ENCODE results near the gene PHLDB2.

Gene PHLDB2

DNA sequence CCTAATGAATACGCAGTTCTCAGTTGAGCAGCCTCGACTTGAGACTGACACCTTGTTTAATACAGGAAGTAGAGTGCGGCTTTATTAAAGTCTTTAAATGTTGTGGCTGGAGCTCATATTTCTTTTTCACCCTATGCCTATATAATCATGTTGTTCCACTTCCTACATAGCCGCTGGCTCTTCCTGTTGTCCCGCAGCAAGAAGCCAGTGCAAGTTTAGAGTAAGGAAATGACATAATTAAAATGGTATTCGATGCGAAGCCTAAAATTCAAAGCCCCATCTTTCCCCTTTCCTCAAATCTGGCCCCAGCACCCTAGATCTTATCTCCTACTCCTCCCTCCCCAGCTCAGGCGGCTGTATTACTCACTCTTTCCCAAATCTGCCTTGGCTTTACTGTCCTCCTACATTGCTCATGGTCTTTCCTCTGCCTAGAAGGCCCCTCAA is 7.5 kb upstream of the PHLDB2 start:
- peak; percentile 36 for DNase-seq (ENCODE audit: low read depth)

DNA sequence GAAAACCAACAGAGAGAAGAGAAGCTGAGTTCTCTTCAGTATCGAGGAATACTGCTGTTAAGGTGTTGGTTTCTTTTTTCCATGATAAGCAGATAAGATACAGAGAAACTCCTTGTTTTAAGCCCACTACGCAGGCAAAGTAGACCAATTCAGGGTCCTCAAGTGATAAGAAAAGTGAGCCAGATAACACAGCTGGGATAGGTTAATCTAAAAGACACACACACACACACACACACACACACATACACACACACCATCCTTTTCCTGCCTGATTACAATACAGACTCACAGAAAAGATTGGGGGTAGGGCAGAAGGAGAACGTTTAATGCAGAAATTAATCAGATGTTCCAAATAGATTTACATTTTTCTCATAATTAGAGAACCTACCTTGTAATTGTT is 6.5 kb upstream of the PHLDB2 start:
- no peak for DNase-seq (ENCODE audit: low read depth)

DNA sequence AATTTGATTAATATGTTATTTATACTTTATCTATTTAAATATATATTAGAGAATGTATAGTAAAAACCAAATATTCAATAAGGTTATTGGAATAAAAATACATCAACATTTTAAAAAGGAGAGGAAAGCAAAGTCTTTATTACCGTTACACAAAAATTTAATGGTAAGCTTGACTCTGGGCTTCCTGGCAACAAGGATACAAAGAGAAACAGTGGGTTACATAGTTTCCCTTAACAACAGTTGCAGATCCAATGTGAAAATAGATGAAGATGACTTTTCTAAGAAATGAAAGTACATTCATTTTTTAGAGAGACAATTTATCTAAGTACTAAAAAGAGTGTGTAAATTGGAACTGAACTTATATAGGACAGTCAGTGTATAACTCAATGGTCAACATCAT is 6.0 kb upstream of the PHLDB2 start:
- DNase-seq (ENCODE audit: low read depth), result peak; percentile 9

DNA sequence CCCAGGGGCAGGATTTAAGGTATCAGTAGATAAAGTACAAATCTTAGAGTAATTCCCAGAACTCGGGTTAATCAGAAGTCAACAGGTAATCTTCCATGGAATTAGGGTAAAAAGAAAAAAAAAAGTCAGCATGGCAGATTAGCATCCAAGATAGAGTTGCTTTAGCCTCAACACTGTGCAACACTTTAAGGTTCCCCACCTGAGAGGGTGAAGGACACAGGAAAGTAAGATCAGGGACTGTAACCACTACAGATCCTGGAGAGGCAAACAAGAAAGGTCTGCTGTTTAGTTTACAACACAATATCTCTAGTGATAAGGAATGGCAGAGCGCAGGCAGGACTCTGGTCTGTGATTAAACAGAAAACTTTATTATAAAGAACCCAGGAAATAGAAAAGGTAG is 4.1 kb upstream of the PHLDB2 start:
- no peak for DNase-seq (ENCODE audit: low read depth)

DNA sequence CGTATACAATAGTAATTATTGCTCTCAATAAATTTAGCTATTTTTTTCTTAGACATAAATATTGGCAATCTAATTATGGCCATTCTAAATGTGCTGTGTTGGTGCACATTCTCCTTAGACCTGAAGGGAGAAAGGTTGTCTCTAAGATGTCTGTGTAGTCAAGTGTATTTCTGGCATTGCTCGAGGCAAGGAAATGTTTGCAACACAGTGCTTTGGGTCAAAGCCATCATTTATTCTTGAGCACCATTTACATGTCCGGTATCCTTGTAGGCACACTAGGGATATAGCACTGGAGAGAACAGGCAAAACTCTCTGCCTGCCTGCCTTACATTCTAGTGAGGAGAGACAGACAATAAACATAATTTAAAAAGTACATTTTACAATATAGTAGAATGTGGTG is 2.6 kb upstream of the PHLDB2 start:
- no peak for DNase-seq (ENCODE audit: low read depth)

DNA sequence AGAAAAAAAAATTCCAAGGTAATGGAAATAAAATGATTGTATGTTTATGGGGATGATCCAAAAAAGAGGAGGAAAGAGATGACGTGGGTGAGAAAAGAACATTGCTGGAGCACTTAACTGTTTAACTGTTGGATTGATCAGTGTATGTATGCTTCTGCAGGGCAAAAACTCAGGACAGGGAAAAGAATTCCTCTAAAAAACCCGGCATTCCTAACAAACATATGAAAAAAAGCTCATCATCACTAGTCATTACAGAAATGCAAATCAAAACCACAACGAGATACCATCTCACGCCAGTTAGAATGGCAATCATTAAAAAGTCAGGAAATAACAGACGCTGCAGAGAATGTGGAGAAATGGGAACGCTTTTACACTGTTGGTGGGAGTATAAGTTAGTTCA is 1.6 kb upstream of the PHLDB2 start:
- DNase-seq (ENCODE audit: low read depth), result no peak

DNA sequence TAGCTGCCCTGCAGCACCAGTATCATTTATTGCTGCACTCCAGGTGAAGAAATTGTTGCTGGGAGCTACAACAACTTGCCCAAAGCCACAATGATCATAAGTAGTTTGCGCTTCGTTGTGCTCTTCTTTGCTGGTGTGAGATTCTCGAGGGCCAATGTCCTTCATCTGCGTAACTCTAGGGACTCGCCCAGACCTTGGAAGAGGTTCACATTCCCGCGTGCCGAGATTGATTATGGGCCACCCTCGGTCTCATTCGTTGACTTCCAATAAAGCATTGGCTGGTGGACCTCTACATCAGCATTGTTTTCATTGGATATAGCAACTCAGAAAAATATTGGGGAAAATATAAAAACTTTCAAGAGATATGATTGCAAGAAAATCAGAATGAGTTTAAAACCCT is 423 bp upstream of the PHLDB2 start:
- DNase-seq (ENCODE audit: low read depth), result no peak

DNA sequence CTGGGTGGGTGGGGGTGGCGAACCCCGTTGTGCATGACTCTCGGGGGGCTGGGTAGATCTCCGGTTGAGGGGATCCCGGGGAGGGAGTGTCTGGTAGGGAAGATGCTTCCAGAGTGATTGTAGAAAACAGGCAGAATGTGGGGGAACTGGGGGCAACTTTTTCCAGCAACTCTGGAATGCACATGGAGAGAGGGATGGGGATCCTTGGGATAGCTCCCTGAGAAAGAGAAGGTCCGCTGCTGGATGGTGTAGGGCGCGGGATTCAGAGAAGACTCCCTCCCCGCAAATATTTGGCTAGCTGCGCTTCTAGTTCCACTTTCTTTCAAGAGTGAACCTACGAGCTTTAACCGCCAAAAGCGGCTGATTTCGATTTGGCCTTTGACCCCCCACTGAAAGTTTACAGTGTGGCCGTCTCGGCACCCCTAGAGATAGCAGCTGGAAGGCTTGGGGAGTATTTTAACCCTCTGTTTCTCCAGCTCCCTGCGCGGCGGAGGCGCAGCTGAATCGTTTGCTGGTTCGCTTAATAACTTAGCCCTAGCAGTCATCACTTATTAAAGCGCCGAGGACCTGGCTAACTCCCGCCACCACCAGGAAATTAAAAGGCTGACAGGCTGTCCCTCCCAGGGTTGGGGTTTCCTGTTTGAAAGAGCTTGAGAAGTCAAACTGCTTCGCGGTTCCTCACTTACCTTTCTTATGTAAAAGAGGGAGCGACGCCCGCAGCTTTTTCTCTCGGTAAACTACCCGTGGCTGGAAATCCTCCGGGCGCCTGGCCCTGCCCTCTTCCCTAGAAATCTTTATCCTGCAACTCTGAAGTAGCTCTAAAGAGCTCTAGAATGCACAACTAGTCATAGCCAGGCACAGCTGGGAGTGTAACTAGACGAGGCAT is 1.2 kb downstream of the PHLDB2 start:
- DNase-seq (ENCODE audit: low read depth), result peak; percentile 83

DNA sequence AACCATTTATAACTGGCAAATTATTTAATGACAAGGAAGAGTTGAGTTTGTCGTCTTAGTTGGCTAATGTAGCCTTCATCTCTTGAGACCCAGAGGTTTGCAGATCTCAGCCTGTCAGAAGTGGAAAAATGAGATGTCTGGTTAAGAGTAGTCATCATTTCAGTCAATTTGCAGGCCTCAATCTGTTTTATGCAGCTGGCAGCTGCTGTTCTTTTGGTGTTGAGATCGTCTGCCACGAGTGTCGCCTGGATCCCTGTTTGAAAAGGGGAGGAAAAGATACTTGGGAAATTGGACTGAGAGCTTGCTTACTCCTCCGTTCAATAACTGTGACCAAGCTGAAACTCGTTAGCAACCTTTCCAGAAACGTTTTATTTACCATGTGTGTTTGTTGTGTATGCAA is 2.3 kb downstream of the PHLDB2 start:
- DNase-seq (ENCODE audit: low read depth), result no peak

DNA sequence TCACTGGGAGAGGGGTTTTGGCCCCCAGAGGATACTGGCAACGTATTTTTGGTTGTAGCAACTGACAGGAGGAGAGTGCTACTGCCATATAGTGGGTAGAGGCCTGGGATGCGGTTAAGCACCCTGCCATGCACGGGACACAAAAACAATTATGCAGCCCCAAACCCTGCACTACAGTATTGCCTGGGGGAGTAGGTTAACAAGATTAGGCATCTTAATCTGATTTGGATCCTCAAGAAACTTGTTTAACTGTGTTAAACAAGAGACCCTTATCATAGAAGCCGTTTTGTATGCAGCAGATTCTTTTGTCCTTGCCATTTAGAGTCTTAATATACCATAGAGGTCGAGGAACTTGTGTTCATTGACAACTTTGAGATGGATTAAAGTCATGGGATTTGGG is 3.4 kb downstream of the PHLDB2 start:
- DNase-seq (ENCODE audit: low read depth), result no peak

DNA sequence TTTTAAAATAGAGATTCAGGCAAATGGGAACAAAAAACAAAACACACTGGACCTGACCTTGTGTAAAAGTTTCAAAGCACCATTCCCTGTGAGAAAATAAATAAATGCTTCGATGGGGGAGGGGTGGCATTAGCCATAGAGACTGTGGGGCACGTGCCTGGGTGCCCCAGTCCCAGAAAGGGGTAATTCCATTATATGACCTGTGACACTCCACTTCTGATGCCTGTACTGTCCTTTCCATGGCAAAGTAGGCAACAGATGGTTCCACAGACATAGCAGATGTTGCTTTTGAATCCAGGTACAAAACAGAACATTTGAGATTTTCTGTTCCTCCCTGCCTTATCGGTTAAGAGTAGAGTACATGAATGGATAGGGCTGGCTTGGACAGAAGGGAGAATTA is 3.9 kb downstream of the PHLDB2 start:
- DNase-seq (ENCODE audit: low read depth), result no peak

DNA sequence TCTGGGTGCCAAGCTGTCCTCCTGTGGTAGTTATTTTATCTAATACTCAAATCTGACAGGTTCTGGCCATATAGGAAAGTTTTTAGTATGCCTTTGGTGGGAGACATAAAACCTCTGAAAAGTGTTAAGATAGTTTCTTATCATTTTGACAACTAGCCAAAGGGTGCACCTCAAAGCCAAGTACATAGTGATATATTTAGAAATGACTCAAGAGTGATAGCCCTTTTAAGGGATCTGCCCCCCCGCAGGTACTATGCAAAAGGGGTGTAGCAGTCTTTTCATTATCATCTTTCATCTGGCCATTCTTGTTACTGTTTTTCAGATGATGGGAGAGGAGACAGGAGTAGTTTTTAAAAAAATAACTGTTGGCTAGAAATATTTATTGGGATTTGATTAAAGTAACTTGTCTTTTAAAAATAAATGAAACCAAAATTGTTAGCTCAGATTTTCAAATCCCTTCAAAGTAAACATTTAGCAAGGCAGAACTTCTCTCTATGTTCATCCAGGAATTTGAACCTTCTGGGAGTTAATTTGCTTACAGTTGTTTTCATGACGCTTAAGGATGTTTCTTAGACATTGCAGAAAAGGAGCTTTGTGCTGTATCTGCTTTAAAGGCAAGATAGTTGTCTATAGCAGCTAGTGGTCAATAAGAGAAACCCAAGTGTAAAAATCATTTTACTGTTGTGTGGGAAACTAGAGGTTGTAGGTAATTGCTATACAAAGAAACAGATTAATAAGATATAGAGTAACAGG is 5.1 kb downstream of the PHLDB2 start:
- no peak for DNase-seq (ENCODE audit: low read depth)

DNA sequence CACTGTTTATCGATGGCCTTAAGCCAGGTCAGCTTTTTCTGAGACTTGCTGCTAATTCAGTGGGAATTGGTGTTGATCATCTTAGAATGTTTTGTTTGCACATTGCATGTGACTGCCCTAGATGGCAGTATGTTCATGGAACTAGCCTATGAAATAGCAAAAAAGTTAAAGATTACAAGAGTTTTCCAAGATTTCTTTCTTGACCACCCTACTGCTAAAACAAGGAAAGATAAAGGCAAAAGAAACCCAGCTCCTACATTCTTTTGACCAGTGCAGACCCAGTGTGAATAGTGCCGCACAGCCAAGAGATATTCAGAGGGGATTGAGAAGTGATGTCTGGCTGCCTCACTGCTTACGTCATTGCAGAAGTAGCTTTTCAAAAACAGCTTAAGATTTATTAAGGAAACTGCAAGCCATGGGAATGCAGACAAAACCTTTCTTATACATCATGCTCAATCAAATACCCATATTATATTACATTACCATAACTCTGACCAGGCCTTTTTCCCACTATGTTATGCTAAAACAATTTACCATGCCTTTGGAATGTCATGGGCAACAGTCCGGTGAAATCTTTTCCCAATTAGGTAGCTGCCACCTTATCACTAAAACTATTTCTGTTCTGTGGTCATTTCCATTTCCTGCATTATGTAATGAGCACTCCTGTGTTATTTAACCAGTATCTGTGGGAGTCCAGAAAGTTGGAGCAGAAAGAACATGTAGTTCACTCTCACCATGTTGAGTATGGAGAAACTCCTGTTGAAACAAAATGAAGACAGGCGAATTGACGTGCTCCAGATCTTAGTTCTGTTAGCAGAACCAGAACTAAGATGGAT is 6.0 kb downstream of the PHLDB2 start:
- peak; percentile 73 for DNase-seq (ENCODE audit: low read depth)

DNA sequence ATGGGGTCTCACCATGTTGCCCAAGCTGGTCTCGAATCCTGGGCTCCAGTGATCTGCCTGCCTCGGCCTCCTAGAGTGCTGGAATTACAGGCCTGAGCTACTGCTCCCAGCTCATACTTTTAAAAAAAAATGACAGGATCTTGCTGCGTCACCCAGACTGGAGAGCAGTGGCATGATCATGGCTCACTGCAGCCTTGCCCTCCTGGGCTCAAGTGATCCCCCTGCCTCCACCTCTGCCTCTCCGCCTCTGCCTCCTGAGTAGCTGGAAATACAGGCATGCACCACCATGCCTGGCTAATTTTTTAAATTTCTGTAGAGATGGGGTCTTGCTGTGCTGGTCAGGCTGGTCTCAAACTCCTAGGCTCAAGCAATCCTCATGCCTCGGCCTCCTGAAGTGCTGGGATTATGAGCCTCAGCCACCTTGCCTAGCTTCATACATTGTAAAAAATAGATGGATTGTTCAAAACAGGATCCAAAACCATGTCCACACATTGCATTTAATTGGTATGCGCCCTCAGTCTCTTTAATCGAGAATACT is 8.9 kb downstream of the PHLDB2 start:
- no peak for DNase-seq (ENCODE audit: low read depth)

DNA sequence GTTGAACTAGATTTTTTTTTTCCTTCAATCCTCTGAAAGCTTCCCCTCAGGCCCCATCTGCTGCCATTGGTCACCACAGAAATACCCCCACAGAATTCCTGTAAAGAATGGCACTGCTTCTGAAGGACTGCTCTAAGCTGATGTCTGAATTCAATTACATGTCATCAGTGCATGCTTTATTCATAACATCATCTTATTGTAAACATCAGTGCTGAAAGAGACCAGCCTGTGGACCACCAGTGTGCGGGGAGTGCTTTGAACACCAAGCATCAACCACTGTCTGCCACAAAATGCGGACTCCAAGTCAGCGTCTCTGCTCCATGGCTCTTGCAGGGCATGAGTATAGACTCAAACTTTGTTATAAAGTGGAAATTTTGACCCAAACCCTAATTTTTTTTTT is 11.6 kb downstream of the PHLDB2 start:
- no peak for DNase-seq (ENCODE audit: low read depth)

DNA sequence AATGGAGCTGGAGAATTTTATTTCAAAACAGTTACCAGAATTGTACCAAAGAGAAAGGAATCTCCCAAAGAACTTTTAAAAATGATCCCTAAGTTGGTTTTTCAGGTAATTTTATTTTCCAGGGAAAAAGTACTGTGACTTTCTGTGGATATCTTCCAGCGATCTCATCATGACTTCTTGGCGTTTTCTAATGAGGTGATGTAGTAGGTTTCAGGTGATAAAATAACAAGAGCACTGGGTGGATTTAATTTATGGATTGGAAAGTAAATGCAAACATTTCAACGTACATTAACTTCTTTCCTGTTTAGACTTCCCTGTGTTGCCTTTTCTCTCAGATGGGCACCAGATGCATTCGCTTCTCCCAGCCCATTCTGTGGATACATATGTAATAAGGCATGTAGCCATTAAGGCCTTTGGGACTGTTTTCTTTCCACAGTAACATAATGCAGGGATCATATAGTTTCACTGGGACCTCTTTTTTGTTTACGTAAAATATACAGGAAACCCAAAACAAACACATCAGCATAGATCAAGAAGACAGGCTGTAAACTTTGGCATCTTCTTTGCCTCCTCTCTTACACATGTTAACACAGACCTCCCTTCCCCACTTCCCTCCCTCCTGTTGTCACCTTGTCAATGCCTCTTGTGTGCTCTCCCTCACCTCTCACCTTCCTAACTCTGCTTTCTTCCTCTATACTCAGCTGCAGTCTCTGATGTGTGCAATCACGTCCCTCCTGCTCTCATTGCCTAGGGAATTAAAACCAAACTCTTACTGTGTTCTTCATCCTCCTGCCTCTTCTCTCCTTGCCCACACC is 13.0 kb downstream of the PHLDB2 start:
- no peak for DNase-seq (ENCODE audit: low read depth)

DNA sequence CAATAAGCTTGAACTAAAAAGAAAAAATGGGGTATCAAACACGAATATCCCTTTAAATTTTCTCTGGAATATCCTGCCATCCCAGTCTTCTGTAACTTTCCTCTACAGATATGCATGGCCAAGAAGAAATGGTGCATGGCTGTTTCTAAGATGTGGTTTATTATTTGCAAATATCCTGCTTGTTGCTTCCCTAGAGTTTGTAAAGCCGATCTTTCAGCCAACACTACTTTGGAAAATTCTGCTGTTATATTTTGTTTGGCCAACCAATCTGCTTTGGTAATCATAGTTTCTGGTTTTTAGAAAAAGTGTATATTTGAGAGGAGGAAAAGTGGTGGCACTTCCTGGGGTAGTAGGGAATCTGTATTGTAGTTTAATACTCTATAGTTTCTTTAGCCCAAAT is 13.9 kb downstream of the PHLDB2 start:
- no peak for DNase-seq (ENCODE audit: low read depth)

DNA sequence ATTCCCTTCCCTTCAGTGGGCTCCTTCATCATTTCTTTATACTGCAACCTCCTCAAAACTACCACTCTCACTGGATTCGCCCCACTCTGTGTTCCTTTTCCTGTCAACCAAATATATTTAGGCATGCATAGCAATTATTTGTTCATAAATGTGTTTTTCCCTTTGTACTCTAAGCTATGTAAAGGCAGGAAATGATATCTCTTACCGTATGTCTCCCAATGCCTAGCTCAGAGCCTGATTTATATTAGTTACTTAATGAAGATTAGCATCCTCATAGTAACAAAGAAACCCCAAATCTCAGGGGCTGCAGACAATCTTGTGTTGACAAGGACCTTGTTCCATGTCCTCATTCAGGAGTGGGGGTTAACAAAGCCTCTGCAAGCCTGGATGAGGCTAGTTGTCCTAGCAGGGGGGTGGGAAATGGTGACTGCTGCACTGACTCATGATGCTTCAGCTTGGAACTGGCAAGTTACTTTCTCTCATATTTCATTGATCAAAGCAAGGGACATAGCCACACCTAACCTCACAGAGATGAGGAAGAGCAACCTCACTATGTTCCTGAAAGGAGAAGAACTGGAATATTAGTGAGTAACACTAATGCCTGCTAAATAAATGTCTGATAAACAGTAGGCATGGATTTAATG is 15.2 kb downstream of the PHLDB2 start:
- DNase-seq (ENCODE audit: low read depth), result peak; percentile 60

DNA sequence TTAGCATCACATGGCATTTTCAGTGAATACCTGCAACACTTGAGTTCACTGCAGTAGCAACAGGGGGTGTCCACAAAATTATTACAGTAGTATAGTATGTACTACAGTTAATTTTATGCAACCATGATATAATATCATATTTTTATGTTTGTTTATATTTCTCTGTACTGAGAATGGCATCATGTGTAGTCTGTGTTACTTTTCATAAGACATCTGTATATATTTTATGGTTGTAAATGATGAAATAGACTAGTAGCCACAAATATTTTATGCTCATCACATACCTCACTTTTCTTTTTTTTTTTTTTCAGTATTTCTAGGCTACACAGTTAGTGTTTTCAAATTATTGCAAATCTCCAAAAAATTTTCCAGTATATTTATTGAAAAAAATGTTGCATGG is 22.4 kb downstream of the PHLDB2 start:
- DNase-seq (ENCODE audit: low read depth), result no peak

DNA sequence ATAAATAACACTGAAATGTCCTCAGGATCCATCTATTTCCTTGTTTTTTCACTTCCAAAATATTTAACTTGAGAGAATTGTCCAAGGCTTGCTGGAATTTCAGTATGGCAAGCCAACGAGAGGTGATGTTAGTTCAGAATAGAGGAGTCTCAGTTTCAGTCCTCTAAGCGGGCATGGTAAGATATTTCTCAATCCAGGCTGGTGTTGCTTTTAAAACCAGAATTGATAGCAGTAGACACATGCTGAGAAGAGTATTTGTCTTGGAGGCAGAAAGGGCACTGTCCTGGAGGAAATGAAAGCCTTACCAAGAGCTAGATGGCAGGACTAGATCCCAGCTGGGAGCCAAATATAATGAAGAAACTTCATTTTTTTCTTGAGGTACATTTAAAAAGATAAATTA is 23.1 kb downstream of the PHLDB2 start:
- DNase-seq (ENCODE audit: low read depth), result no peak

DNA sequence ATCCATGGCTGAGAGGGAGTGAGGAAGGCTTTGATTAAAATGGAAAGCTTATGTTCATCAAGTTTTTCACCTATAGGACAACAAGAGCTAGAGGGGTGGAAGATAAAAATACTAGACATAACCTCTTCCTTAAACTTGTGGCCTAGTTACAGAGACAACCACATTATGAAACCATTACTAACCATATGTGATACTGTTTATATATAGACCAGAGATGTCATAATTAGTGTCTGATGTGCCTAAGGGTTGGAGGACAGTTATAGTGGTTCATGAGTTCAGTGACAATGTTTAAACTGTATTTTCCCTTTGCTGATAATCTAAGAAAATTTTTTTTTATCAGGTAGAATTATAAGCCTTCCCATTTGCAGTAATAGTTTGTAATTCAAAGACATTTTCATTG is 23.7 kb downstream of the PHLDB2 start:
- DNase-seq (ENCODE audit: low read depth), result no peak
